HG03342 (cell line): ENCODE measurements around the gene SHISA2.

ENCODE experiments used
- ATAC-seq: cut with Tn5 transposase; IDR thresholded peaks from one replicate; pipeline ENCODE4 v1.9.1; 2021; ENCODE audit warnings: mild to moderate bottlenecking, moderate library complexity; ENCODE audit not compliant: unreplicated experiment

Gene SHISA2

GRCh38 chr13:26019881-26020870, 31.6 kb downstream of the SHISA2 start:
- ATAC-seq: no peak

DNA sequence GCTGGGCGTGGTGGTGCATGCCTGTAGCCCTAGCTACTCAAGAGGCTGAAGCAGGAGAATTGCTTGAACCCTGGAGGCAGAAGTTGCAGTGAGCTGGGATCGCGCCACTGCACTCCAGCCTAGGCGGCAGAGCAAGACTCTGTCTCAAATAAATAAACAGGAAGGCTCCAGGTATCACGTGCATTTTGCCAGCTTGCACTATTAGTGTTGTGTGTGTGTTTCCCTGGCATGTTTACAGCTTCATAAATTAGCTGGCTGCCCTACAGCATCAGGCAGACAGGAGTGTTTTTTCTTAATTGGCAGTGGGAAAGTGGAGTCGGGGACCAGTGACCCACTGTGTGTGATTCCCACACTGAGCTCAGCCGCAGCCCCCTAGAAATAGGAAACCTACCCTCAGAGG, 32.6 kb downstream of the SHISA2 start:
- ATAC-seq: no peak

DNA sequence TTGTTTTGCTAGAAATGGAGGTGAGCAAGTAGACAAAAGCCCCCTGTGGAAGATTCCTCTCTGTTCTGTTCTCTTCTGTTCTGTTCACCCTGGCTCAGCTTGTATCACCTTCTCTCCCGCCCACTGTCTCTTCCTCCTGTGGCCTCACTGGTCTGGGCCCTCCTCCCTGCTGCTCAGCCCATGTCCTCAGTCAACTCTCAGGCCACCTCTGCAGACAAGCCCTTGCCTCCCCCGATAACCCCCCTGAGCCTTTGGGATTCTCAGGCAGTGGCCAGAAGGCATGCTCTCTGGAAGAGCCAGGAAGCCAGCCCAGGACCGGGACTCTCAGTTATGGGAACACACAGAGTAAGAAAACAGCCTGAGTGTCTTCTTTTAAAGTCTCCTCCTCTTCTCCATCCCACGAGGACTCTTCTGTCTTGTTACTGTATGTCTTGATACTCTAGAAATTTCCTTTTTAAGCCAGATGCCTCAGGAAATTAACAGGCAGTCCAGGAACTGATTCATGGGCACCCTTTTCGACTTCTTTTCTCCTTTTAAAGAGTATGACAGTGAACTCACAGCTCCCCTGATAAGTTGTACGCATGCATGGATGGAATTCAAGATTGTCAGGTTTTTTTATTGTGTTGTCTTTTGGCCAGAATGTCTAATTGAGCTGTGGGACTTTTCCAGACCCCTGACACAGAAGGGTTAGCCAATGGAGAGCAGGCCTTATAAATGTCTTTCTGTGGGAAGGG, 33.7 kb downstream of the SHISA2 start:
- ATAC-seq: no peak

DNA sequence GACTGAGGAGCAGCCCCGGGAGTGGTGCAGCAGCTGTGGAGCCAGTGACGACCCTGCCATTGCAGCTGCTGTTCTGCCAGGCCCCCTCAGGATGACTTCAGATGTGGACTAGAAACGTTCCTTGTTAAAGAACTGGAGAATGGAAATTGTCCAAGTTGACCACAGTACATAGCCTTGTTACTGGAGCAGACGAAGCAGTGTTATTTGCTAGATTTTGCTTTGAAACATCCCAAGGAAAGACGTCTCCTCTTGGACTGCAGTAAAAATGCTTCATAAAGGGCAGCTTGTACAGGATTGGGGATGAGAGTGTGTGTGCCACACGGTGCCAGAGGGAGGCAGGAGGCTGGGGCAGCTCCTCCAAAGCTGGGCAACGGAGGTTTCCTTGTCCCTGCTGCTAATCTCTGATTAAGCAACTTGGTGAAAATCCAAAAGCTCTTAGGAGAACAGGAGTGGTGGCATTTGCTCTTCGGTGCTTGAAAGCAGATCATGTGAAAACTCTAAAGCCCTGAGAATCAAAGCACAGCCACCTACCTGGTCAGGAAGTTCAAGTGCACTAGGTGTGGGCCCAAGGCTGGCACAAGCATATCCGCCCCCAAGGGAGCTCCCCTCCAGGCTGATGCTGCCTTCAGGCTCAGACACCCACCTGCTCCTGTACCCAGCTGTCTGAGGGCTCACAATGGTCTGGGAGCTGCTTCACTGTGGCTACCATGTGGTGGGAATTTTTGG, 34.5 kb downstream of the SHISA2 start:
- no peak for ATAC-seq

GRCh38 chr13:26016189-26016588, 35.6 kb downstream of the SHISA2 start:
- ATAC-seq: no peak

DNA sequence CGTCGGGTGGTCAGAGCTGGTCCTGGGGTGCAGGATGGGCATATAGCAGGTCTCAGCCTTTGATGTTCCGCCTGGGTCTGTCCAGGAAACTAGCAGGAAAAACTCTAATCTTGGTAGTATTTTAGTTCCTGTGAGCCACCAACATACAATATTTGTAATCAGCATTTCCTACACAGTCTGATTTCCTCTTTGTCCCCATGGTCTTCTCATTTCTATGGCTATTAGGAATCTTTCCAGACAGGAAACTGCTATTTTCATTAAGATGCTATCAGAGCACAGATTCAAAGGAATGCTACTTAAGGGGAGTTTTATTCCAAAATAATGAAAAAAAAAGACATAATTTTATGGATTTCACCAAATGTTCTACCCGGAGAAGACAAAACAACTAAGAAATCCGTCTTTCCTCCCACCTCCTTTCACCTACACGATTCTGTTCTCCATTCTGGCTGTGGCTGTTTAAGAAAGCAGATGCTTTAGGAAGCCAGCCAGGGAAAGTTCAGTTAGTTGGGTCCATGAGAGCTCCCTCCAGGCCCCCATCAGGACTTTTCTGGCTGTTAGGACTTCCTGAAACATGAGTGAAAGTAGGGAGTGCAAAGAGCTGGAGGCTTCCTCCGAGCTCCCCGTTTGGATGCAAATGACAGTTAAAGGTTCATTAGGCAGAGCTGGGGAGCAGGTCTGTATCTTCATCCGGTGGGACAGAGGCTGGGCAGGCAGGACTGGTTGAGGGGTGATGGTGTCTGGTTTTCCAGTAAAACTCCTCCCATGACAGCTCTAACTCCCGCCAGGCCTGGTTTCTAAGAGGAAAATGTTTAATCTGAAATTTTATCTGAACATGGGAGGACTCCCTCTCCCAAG, 36.3 kb downstream of the SHISA2 start:
- no peak for ATAC-seq

DNA sequence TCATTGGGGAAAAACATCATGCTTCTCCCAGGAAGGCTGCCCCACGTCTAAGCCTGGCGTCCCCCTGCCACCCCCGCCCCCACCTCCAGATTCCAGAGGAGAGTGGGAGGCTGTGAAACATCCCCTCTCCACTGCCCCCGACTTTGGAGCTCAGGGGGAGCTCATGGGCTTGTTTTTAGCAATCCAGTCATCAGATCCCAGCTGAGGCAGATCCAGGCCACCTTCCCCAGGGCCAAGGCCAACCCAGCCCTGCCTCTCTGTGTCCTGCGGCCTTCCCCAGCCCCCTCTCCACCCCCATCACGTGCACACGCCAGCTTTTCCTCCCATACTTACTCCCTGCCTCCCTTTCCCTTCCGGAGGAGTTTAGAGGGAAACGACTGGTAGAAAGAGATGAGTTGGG, 38.8 kb downstream of the SHISA2 start:
- no peak for ATAC-seq

GRCh38 chr13:26011996-26012821, 39.6 kb downstream of the SHISA2 start:
- ATAC-seq: no peak

DNA sequence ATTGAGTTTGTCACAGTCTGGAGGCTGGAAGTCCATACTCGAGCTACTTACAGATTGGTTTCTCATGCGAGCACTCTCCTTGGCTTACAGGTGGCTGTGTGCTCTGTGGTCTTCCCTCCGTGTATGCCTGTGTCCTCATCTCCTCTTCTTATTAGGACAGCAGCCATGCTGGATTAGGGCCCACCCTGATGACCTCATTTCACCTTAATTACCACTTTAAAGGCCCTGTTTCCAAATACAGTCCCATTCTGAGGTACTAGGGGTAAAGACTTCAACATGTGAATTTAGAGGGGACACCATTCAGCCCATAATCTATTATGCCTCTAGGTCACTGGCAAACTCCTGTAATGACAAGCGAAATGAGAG, 40.6 kb downstream of the SHISA2 start:
- ATAC-seq: no peak

DNA sequence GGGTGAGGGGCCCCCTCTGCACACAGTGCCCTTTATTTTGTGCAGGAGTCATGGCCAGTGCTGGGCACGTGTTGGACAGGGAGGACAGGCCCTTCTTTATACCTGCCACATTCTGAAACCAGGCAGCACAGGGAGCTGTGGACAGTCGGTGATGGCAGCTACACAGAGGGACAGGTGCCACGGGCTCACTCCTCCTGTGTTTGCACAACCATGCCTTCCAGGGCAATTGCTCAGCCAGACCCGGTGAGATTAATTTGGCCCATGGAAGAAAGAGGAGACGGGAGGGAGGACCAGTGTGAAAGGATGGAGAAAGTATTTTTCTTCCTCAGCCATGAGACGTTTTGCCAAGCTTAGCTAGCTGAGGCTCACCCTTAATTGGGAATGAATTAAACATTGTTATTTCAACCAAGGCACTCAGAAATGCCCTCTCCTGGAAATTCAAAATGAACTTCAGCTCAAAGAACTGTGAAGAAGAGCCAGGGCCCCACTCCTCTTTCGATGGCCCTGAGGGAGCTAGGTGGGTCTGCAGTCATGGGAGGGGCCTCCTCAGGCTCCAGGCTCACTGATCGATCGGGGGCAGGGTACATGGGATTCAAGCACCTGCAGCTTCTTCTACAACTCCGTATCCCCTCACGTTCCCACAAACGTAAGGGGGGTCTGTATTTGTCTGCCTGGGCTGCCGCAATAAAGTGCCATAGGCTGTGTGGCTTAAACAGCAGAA, 41.2 kb downstream of the SHISA2 start:
- no peak for ATAC-seq

- no peak for ATAC-seq
Observed at GRCh38 chr13:26007261-26008125, 44.3 kb downstream of the SHISA2 start.
